Ovary (tissue), 3 donors: ENCODE data around the gene IQCC.

Experiments used
- POLR2A ChIP-seq: fragments of 450-650 bp; IDR thresholded peaks from one replicate; pipeline ENCODE4 v1.6.1; 2017; ENCODE audit warnings: antibody characterized with exemption, mild to moderate bottlenecking, moderate library complexity
- TF ChIP-seq, protein P1 (sequence below), 3 donors: fragments of 450-650 bp in 2 of 3; fragments of 200-600 bp in 1 of 3; IDR thresholded peaks; one replicate each; pipeline versions ENCODE4 v1.5.1 to v1.8.0; 2016 to 2022; ENCODE audit warnings: antibody characterized with exemption in 3 of 3, mild to moderate bottlenecking in 1 of 3
- donor health status: DM: no; HTN: no; CAD: no.

DNA sequence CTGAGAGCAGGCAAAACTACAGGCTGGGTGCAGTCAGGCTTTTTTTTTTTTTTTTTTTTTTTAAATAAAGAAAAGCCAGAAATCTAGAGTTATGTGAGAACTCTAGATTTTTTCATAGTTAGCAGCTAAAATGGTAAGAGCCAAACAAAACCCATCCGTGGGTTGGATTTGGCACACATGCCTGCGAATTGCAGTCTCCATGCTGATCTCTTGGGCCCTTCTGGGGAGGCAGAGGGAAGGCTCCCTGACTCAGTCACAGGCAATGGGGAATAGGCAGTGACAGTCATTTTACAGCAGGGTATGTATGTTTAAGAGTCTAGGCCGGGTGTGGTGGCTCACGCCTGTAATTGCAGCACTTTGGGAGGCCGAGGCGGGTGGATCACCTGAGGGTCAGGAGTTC is 23.4 kb upstream of the IQCC start:
- TF ChIP-seq POLR2A = no peak
- TF ChIP-seq, protein P1, sequence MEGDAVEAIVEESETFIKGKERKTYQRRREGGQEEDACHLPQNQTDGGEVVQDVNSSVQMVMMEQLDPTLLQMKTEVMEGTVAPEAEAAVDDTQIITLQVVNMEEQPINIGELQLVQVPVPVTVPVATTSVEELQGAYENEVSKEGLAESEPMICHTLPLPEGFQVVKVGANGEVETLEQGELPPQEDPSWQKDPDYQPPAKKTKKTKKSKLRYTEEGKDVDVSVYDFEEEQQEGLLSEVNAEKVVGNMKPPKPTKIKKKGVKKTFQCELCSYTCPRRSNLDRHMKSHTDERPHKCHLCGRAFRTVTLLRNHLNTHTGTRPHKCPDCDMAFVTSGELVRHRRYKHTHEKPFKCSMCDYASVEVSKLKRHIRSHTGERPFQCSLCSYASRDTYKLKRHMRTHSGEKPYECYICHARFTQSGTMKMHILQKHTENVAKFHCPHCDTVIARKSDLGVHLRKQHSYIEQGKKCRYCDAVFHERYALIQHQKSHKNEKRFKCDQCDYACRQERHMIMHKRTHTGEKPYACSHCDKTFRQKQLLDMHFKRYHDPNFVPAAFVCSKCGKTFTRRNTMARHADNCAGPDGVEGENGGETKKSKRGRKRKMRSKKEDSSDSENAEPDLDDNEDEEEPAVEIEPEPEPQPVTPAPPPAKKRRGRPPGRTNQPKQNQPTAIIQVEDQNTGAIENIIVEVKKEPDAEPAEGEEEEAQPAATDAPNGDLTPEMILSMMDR (IDR thresholded peaks at IDR 0.05) = no peak
